OCI-LY1 (cell line): ENCODE data around the gene TK1.

Experiments
- H2AFZ ChIP-seq: fragments of 200-600 bp; sonication (generic), shearing (Covaris generic); 2 replicates; pipeline ENCODE4 v1.6.0; 2014; ENCODE audit warnings: antibody characterized with exemption, mild to moderate bottlenecking, low read length
- H3F3A ChIP-seq: fragments of 200-600 bp; sonication (generic), shearing (Covaris generic); 2 replicates; pipeline ENCODE4 v1.6.0; 2014; ENCODE audit warnings: mild to moderate bottlenecking, antibody characterized with exemption, low read length, moderate library complexity; ENCODE audit not compliant: insufficient read depth
- H3K27ac ChIP-seq: fragments of 200-600 bp; sonication (generic); 2 replicates; pipeline ENCODE4 v1.5.1; 2014; ENCODE audit warnings: low read length, mixed run types, mild to moderate bottlenecking, low read depth; ENCODE audit not compliant: poor library complexity, severe bottlenecking
- H3K27me3 ChIP-seq: fragments of 200-600 bp; sonication (generic); 2 replicates; pipeline ENCODE4 v1.6.0; 2014; ENCODE audit warnings: antibody characterized with exemption, mild to moderate bottlenecking, low read length, moderate library complexity; ENCODE audit not compliant: insufficient read depth
- H3K36me3 ChIP-seq: fragments of 200-600 bp; sonication (generic); 2 replicates; pipeline ENCODE4 v1.6.1; 2014; ENCODE audit warnings: mild to moderate bottlenecking, antibody characterized with exemption, low read length, moderate library complexity, mixed read lengths; ENCODE audit not compliant: insufficient read depth
- H3K4me1 ChIP-seq: fragments of 200-600 bp; sonication (generic); 2 replicates; pipeline ENCODE4 v1.5.1; 2014; ENCODE audit warnings: mild to moderate bottlenecking, low read length, moderate library complexity; ENCODE audit not compliant: insufficient read depth, severe bottlenecking
- H3K4me2 ChIP-seq: fragments of 200-600 bp; sonication (generic), shearing (Covaris generic); 2 replicates; pipeline ENCODE4 v1.6.1; 2014; ENCODE audit warnings: low read length
- H3K4me3 ChIP-seq: fragments of 200-600 bp; sonication (generic); 2 replicates; pipeline ENCODE4 v1.5.1; 2014; ENCODE audit warnings: low read length, low read depth, mild to moderate bottlenecking, mixed read lengths; ENCODE audit not compliant: poor library complexity, severe bottlenecking
- H3K79me2 ChIP-seq: fragments of 200-600 bp; shearing (Covaris generic); 2 replicates; pipeline ENCODE4 v1.6.1; 2016; ENCODE audit warnings: mixed run types, low read length, mixed read lengths; ENCODE audit not compliant: insufficient read depth
- H3K9ac ChIP-seq: fragments of 200-600 bp; sonication (generic), shearing (Covaris generic); 2 replicates; pipeline ENCODE4 v1.6.1; 2014; ENCODE audit warnings: mild to moderate bottlenecking, low read length, mixed read lengths
- H3K9me2 ChIP-seq: fragments of 200-600 bp; sonication (generic), shearing (Covaris generic); 2 replicates; pipeline ENCODE4 v1.6.1; 2014; ENCODE audit warnings: low read depth, mild to moderate bottlenecking, low read length, mixed read lengths
- H3K9me3 ChIP-seq: fragments of 200-600 bp; shearing (Covaris generic); 2 replicates; pipeline ENCODE4 v1.6.1; 2014; ENCODE audit warnings: low read length, mixed read lengths
- H4K20me1 ChIP-seq: fragments of 200-600 bp; sonication (generic), shearing (Covaris generic); 2 replicates; pipeline ENCODE4 v1.6.0; 2016; ENCODE audit warnings: mild to moderate bottlenecking, low read length; ENCODE audit not compliant: insufficient read depth
- EZH2 ChIP-seq: fragments of 200-600 bp; sonication (generic), shearing (Covaris generic); IDR thresholded peaks from 2 replicates; pipeline ENCODE4 v1.8.0; 2017; ENCODE audit warnings: borderline replicate concordance, mixed run types, mild to moderate bottlenecking, antibody characterized with exemption, low read length, moderate library complexity, mixed read lengths
- TF ChIP-seq, protein P1 (sequence below): fragments of 200-600 bp; sonication (generic), shearing (Covaris generic); IDR thresholded peaks from 2 replicates; pipeline ENCODE4 v1.5.1; 2017; ENCODE audit warnings: mild to moderate bottlenecking, antibody characterized with exemption, low read length, moderate library complexity, mixed read lengths

The TK1 gene

DNA sequence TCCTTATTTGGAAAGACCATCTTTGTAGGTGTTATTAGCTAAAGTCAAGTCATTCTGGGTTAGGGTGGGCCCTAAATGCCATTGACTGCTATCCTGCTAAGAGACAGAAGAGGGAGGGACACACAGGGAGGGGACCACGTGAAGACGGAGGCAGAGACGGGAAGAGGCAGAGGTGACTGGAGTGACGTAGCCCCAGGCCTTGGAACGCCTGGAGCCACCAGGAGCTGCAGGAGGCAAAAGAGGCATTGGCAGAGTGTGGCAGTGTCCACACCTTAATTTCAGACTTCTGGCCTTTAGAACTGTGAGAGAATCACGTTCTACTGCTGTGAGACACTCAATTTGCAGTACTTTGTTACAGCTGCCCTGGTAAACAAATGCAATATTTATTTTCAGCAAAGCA lies 13.6 kb upstream of the TK1 start:
- Histone ChIP-seq H3K27me3 (no peaks in the 10 kb centered on the region), H2AFZ (no peak overlapping the region), H3K9me2 (no peaks in the 10 kb centered on the region), H3K4me2 (no peak overlapping the region), H3K9me3 (no peaks in the 10 kb centered on the region), H3K4me1 (no peaks in the 10 kb centered on the region), H3K36me3 (peaks cover 89% of the 10 kb centered on the region), H3K27ac (no peak overlapping the region), H3F3A (no peaks in the 10 kb centered on the region), H3K4me3 (no peak overlapping the region), H4K20me1 (no peaks in the 10 kb centered on the region), H3K79me2 (0 out of 2 replicates have a peak, but pooled peaks cover 4% of the 10 kb centered on the region), H3K9ac (no peak overlapping the region)
- TF ChIP-seq, protein P1, sequence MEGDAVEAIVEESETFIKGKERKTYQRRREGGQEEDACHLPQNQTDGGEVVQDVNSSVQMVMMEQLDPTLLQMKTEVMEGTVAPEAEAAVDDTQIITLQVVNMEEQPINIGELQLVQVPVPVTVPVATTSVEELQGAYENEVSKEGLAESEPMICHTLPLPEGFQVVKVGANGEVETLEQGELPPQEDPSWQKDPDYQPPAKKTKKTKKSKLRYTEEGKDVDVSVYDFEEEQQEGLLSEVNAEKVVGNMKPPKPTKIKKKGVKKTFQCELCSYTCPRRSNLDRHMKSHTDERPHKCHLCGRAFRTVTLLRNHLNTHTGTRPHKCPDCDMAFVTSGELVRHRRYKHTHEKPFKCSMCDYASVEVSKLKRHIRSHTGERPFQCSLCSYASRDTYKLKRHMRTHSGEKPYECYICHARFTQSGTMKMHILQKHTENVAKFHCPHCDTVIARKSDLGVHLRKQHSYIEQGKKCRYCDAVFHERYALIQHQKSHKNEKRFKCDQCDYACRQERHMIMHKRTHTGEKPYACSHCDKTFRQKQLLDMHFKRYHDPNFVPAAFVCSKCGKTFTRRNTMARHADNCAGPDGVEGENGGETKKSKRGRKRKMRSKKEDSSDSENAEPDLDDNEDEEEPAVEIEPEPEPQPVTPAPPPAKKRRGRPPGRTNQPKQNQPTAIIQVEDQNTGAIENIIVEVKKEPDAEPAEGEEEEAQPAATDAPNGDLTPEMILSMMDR, result no peak
- TF ChIP-seq EZH2, result no peak

GRCh38 chr17:78197147-78197832 lies 10.4 kb upstream of the TK1 start:
- Histone ChIP-seq H3K4me2 (no peak overlapping the region), H3K4me1 (peaks cover 14% of the 10 kb centered on the region), H3K9ac (no peak overlapping the region), H3K27me3 (no peaks in the 10 kb centered on the region), H3K79me2 (peaks cover 4% of the 10 kb centered on the region; the same call in 1 of the 2 replicates), H2AFZ (no peak overlapping the region), H3K9me2 (no peaks in the 10 kb centered on the region), H4K20me1 (no peaks in the 10 kb centered on the region), H3F3A (no peaks in the 10 kb centered on the region), H3K27ac (no peak overlapping the region), H3K4me3 (no peak overlapping the region), H3K9me3 (no peaks in the 10 kb centered on the region), H3K36me3 (peaks cover 84% of the 10 kb centered on the region)
- TF ChIP-seq, protein P1, result no peak
- no peak for TF ChIP-seq EZH2

DNA sequence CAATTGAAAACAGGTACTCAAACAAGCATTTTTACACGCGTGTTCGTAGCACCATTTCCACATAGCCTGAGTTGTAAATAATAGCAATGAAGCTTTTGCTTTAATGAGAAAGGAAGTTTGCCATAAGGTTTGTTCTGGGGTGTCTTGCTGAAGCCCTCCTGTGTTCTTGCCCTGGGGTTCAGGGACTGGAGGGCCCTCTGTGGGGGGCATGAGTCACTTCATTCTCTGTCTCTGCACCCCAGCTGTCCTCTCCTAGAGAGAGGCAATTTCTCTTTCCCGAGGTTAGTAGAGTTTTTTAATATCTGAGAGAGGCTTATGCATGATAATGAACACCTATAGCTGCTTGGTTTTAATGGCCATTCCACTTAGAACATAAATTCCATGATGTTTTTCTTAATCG lies 9.9 kb upstream of the TK1 start:
- no peaks in the 10 kb centered on the region for H3K27me3 ChIP-seq
- H3K4me1 ChIP-seq, result peaks cover 20% of the 10 kb centered on the region
- no peaks in the 10 kb centered on the region for H4K20me1 ChIP-seq
- H2AFZ ChIP-seq, result no peak overlapping the region
- peaks cover 4% of the 10 kb centered on the region; the same call in 1 of the 2 replicates for H3K79me2 ChIP-seq
- H3K4me3 ChIP-seq, result no peak overlapping the region
- TF ChIP-seq EZH2, result no peak
- TF ChIP-seq, protein P1, result no peak
- no peaks in the 10 kb centered on the region for H3F3A ChIP-seq
- peaks cover 86% of the 10 kb centered on the region for H3K36me3 ChIP-seq
- H3K9me3 ChIP-seq, result no peaks in the 10 kb centered on the region
- H3K9ac ChIP-seq, result no peak overlapping the region
- H3K9me2 ChIP-seq, result no peaks in the 10 kb centered on the region
- H3K4me2 ChIP-seq, result no peak overlapping the region
- no peak overlapping the region for H3K27ac ChIP-seq
